GM06990 (cell line): ENCODE measurements around the gene STMP1.

Source experiments
- DNase-seq: peaks from one replicate; pipeline ENCODE4 v3.0.0-alpha.2; 2011; ENCODE audit not compliant: insufficient read length; ENCODE audit errors: extremely low read depth
- H3K27me3 ChIP-seq: replicated peaks from 2 replicates; pipeline ENCODE4 v1.6.0; 2011; ENCODE audit warnings: low read length; ENCODE audit not compliant: control insufficient read depth, insufficient read depth
- H3K36me3 ChIP-seq: 2 replicates; pipeline ENCODE4 v1.5.1; 2011; ENCODE audit warnings: low read length; ENCODE audit not compliant: control insufficient read depth, insufficient read depth
- H3K4me3 ChIP-seq: replicated peaks from 2 replicates; pipeline ENCODE4 v1.5.1; 2011; ENCODE audit warnings: low read depth, mild to moderate bottlenecking, control low read depth, low read length
- TF ChIP-seq, protein P1 (sequence below): IDR thresholded peaks from 2 replicates; pipeline ENCODE4 v1.5.1; 2011; ENCODE audit warnings: low read length, control low read depth, mild to moderate bottlenecking, inconsistent platforms; ENCODE audit not compliant: insufficient read depth, poor library complexity, severe bottlenecking

The STMP1 gene

GRCh38 chr7:135713836-135714470 lies 51.6 kb downstream of the STMP1 start:
- no peaks in the 10 kb centered on the region for H3K27me3 ChIP-seq
- TF ChIP-seq, protein P1, sequence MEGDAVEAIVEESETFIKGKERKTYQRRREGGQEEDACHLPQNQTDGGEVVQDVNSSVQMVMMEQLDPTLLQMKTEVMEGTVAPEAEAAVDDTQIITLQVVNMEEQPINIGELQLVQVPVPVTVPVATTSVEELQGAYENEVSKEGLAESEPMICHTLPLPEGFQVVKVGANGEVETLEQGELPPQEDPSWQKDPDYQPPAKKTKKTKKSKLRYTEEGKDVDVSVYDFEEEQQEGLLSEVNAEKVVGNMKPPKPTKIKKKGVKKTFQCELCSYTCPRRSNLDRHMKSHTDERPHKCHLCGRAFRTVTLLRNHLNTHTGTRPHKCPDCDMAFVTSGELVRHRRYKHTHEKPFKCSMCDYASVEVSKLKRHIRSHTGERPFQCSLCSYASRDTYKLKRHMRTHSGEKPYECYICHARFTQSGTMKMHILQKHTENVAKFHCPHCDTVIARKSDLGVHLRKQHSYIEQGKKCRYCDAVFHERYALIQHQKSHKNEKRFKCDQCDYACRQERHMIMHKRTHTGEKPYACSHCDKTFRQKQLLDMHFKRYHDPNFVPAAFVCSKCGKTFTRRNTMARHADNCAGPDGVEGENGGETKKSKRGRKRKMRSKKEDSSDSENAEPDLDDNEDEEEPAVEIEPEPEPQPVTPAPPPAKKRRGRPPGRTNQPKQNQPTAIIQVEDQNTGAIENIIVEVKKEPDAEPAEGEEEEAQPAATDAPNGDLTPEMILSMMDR: no peak
- H3K36me3 ChIP-seq: no peaks in the 10 kb centered on the region
- no peak overlapping the region for H3K4me3 ChIP-seq
- DNase-seq: no peak

DNA sequence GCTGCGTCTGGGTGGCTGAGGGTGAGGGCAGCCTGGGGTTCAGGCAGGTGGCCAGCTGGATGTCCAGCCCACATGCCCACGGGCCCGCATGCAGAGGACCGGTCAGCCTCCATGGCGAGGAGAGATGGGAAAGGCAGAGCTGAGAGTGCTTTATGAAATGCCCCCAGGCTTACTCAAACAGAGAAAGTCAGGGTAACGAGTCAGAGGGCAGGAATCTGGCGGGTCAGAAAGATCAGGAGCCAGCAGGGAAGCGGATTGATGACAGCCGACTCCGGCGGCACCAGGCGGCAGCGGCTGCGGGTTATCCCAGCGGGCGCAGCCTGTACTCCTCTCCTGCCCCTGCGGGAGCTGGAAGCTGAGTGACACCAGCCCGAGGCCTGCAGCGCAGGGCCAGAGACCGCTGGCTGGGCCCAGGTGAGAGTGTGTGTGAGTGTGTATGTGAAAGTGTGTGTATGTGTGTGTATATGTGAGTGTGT lies 52.3 kb downstream of the STMP1 start:
- TF ChIP-seq, protein P1: no peak
- Histone ChIP-seq H3K36me3 (no peaks in the 10 kb centered on the region), H3K4me3 (no peak overlapping the region), H3K27me3 (no peaks in the 10 kb centered on the region)
- no peak for DNase-seq

DNA sequence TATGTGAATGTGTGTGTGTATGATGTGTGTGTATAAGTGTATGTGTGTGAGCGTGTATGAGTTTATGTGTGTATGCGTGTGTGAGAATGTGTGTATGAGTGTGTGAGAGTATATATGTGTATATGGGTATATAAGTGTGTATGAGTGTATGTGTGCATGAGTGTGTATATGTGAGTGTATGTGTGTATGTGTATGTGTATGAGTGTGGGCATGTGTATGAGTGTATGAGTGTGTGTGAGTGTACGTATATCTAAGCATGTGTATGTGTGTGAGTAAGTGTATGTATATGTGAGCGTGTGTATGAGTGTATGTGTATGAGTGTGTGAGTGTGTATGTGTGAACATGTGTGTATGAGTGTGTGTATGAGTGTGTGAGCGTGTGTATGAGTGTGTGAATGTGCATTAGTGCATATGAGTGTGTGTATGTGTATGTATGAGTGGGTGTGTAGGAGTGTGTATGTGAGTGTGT lies 52.8 kb downstream of the STMP1 start:
- no peak for DNase-seq
- H3K36me3 ChIP-seq: no peaks in the 10 kb centered on the region
- TF ChIP-seq, protein P1: no peak
- H3K4me3 ChIP-seq: no peak overlapping the region
- H3K27me3 ChIP-seq: no peaks in the 10 kb centered on the region

DNA sequence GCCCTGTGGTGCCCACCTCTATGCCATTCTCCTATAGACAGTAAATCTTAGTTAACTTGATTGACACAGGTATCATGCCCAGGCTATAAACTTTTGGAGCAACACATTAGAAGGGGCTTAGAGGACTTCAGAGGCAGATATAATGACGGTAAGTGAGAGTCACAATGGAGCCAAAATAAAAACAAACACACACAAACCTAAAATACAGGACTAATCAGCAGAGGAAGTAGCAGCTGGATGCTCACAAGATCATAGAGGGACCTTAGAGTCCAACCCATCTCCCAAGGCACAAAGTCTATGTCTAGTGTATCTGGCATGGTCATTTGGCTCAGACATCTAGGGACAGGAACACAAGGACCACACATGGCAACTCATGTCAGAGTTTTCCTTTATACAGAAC lies 53.4 kb downstream of the STMP1 start:
- no peak for DNase-seq
- TF ChIP-seq, protein P1: no peak
- no peaks in the 10 kb centered on the region for H3K36me3 ChIP-seq
- H3K27me3 ChIP-seq: no peaks in the 10 kb centered on the region
- H3K4me3 ChIP-seq: no peak overlapping the region

DNA sequence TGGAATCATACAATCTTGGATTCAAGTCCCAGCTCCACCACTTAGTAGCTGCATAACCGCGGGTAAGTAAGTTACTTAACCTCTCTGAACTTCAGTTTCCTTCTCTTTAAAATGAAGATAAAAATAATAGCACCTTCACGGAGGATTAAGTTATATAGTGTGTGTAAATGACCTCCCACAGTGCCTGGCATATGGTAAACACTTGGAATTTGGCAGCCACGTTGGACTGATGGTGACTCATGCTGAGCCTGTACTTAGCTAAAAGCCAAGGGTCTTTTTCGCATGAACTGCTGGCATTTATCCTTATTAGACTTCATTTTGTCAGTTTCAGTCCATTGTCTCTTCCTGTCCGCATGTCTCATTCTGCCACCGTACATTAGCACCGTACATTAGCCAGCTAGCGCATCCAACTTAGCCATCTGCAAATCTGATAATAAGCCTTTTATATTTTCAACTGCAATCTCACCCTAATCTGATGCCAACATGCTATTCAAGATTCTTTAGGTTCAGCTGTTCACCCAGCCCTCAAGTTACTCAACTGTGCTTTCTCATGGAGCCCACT lies 54.4 kb downstream of the STMP1 start:
- TF ChIP-seq, protein P1: no peak
- Histone ChIP-seq H3K27me3 (no peaks in the 10 kb centered on the region), H3K4me3 (no peak overlapping the region), H3K36me3 (no peaks in the 10 kb centered on the region)
- no peak for DNase-seq
